ENCODE measurements around the gene TACR2.

The TACR2 gene

DNA sequence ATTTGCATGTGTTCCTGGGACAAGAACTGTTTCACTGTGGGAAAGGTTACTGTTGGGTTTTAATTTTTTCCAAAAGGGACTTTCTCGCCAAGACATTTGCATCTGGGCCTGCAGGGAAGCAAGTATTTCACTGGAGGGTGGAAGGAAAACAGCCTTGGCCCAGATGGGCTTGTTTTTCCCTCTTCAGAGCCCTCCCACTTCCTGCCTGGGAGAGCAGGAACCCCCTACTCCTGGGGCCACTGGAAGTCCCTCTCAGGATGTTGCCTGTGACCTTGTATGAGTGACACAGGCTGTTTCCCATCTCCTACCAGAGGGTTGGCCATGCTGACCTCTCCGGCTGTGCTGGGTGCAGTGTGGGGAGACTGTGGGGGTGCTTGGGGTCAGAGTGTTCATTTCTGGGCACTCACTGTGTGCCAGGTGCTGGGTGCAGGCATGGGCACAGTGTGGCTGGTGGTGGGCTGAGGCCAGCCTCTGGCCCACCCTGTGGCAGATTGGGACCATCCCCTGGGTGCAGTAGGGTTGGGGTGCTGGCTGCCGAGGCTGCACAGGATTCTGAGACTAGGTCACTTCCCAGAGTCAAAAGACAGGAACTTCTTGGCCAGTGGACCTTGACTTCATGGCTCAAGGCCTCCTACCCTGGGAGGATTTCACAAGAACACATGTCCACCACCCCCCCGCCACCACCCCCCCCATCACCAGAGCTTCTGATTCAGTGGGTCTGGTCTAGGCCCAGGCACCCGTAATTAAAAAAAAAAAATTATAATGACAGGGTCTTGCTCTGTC, 44.7 kb upstream of the TACR2 start:
- TF ChIP-seq, protein P1, sequence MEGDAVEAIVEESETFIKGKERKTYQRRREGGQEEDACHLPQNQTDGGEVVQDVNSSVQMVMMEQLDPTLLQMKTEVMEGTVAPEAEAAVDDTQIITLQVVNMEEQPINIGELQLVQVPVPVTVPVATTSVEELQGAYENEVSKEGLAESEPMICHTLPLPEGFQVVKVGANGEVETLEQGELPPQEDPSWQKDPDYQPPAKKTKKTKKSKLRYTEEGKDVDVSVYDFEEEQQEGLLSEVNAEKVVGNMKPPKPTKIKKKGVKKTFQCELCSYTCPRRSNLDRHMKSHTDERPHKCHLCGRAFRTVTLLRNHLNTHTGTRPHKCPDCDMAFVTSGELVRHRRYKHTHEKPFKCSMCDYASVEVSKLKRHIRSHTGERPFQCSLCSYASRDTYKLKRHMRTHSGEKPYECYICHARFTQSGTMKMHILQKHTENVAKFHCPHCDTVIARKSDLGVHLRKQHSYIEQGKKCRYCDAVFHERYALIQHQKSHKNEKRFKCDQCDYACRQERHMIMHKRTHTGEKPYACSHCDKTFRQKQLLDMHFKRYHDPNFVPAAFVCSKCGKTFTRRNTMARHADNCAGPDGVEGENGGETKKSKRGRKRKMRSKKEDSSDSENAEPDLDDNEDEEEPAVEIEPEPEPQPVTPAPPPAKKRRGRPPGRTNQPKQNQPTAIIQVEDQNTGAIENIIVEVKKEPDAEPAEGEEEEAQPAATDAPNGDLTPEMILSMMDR (IDR thresholded peaks at IDR 0.05) = no peak
- Histone ChIP-seq H3K27ac (peak overlapping the region in 1 of 2 donors; percentile 49), H3K4me3 (no peak overlapping the region)
- no peak for DNase-seq (ENCODE audit: low spot score)

DNA sequence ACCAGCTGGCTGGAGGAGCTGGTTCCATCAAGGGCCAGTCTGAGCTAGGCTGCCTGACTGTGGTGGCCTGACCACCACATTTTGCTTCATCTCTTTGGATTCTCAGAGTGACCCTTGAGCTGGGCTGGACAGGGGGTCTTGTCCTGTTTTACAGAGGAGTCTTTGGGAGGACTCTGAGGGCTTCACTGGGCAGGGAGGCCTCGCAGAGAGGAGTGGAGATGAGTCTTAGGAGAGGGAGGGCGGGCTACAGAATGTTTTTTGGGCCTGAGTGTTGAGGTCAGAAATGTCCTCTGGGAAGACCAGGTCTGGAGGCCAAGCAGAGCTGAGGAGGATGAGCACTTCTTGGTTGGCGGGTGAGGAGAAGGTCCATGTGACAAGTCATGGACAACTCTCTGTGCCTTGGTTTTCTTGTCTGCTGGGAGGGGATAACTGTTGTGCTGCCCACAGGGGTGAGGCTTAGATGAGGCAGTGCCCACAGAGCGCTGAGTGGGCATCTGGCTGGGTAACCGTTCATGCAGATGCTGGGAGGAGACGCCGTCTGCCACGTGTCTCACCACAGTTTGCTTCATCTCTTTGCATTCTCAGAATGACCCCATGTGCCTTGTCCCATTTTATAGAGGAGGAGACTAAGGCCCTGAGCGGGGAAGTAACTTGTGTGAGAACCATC, 44.0 kb upstream of the TACR2 start:
- Histone ChIP-seq H3K4me3 (no peak overlapping the region), H3K27ac (peak overlapping the region in 1 of 2 donors; percentile 49)
- TF ChIP-seq, protein P1 (IDR thresholded peaks at IDR 0.05) = no peak
- DNase-seq (ENCODE audit: low spot score) = no peak

DNA sequence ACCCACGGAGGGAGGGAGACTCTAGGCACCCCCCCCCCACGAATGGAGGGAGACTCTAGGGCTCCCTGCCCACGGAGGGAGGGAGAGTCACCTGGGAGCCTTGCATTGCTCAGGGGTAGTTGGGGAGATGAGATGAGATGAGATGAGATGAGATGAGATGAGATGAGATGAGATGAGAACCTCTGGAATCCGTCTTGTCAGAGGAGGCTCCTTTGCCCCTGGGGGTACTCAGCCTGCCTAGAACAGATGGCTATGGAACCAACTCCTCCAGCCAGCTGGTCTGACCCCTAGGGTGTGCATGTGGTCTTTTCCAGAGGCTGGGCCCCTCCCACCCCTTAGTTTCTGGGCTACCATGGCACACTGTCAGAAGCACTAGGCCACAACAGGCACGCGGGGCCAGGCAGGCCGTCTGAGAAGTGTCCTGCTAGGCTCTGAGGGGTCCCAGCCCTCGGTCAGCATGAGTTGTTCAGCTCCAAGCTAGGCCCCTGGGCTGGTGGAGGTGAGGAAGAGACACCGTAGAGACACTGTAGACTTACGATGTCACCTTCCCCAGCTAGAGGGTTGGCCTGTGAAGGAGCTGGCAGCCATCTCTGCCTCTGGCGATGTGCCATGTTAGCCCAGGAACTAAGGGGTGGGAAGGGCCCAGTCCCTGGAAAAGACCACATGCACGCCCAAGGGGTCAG, 43.3 kb upstream of the TACR2 start:
- Histone ChIP-seq H3K27ac (peak overlapping the region in 1 of 2 donors; percentile 49), H3K4me3 (no peak overlapping the region)
- TF ChIP-seq, protein P1 (IDR thresholded peaks at IDR 0.05) = no peak
- no peak for DNase-seq (ENCODE audit: low spot score)

DNA sequence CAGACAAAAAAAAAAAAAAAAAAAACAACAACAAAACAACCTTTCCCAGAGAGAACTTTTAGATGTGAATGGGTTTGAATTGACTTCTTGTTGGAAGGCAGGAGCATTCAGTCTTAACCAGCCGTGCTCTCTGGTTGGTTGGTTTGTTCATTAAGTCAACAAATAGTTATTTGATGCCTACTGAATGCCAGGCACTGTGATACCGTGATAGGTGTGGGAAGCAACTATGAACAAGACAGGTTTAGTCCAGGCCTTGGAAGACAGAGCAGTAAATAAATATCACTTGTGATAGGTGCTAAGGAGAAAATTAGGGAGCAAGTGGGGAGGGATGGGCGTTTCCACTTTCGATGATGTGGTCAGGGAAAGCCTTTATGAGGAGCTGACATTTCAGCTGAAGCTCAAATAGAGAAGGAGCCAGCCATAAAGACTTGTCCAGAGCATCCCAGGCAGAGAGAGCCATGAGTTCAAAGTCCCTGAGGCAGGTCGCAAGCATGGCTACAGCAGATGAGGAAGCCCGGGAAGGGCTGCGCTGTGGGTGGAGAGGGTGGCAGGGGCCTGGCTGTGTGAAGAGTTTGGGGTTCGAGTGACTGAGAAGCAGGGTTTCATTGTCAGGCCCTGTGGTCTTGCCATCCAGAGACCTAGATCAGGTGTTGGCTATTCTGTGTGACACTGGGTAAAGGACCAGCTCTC, 42.5 kb upstream of the TACR2 start:
- peak overlapping the region in 1 of 2 donors; percentile 49 for H3K27ac ChIP-seq
- no peak for DNase-seq (ENCODE audit: low spot score)
- TF ChIP-seq, protein P1 (IDR thresholded peaks at IDR 0.05) = no peak
- no peak overlapping the region for H3K4me3 ChIP-seq

DNA sequence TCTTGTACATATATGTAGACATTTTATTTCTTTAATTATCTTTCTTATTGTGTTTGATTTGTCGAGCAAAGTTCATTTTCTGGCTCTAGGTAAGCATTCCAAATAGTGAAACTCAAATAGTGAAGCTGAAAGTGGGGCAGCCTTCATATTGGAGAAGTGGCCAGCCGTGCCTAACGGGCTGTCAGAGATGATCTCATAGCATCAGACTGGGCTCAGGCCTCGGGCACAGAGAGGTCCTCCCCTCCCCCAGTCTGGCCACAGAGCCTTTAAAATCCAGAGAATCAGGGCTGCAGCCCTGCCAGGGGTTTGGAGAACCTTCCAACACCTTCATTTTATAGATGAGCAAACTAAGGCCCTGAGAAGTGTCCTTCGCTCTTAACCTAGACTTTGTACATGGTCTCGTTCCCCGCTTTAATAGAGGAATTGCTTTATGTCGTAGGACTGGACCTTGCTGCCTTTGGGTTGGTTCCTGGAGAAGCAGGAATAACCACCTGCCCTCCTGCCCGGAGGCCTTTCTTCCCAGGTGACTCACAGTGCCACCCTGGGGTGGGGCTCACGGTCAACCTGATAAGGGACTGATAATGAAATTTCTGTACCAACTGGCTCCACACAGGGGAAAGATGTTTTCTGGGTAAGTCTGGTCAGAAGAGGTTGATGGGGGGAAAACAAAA, 41.8 kb upstream of the TACR2 start:
- H3K27ac ChIP-seq = peak overlapping the region in 1 of 2 donors; percentile 14
- no peak for DNase-seq (ENCODE audit: low spot score)
- TF ChIP-seq, protein P1 (IDR thresholded peaks at IDR 0.05) = no peak
- H3K4me3 ChIP-seq = no peak overlapping the region

DNA sequence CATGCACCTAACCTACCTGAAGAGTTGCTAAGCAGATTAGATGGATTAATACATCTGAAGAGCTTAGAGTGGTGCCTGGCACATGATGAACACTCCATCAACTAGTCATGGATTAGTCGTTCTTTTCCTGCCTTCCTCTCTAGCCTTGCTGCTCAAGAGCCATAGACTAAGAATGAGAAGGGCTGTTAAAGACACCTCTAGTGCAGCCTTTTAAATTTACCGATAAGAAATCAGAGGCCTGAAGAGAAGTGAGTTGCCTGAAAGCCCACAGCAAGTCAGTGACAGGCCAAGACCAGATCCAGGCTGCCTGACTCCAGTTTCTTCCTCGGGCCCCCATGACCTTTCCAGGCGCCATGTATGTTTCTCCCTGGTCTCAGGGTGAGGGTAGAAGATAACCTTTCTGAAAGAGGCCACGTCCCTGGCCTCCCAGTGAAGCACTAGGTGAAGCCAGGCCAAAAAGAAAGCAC, 41.1 kb upstream of the TACR2 start:
- DNase-seq (ENCODE audit: low spot score) = no peak
- H3K27ac ChIP-seq = peak overlapping the region in 1 of 2 donors; percentile 4

More for the DNA sequence above, 41.1 kb upstream of the TACR2 start:
- TF ChIP-seq, protein P1 (IDR thresholded peaks at IDR 0.05) = no peak
- no peak overlapping the region for H3K4me3 ChIP-seq

Data from coronary artery (tissue), 2 donors.